Measurements from ENCODE around the gene ATG16L2. TPM values are rescaled to one million over a fixed set of nuclear protein-coding genes. Genes with fewer than 3 reads are reported as not detected.
"Not testable (repeated sequence)": the region's sequence is repeated elsewhere in the genome, so short reads cannot be mapped to it uniquely, and the experiment has no call there.

Gene ATG16L2
- polyA plus RNA-seq, 1 donor: 43.0 TPM

DNA sequence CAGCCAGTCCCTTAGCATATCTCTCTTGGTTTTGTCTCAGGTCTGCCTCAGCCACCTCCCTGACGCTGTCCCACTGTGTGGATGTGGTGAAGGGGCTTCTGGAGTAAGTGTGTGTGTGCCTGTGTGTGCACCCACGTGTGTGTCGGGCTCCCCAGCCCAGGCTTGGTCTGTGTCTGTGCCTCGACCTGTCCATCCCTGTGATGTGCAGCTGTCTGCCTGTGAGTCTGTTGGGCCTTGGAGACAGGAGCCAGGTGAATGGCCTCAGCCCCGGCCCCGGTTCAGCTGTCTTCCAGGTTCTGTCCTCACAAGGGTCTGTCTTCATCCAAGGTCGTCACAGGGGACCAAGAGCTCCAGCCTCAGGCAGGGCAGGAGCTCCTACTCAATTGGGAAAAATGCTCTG is 9.8 kb downstream of the ATG16L2 start:
- no peak for DNase-seq

DNA sequence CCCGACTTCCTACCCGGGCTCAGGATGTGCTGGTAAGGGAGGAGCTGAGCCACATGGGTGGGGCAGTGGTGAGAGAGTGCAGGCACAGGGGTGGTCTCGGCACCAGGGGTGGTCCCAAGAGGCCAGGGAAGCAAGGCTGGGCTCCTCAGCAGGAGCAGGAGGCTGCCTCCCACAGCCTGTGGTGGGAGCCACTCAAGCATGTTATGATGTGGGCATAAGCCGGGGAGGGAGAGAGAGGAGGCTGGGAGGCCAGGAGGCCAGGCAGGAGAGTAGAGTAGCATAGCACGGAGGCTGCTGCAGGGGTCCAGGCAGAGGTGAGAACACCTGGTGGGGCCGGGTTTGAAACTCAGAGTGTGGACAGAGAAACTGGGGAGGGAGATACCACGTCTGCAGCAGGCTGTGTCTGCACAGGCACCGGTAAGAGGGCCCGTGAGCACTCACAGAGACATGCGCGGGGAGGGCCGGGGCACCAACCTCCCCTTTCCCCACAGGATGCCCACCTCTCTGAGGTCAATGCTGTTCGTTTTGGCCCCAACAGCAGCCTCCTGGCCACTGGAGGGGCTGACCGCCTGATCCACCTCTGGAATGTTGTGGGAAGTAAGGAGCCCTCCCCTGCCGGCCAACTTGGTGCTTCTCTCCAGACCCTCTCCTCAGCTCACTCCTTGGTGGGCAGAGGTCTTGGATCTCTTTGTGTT is 10.7 kb downstream of the ATG16L2 start:
- DNase-seq: no peak

DNA sequence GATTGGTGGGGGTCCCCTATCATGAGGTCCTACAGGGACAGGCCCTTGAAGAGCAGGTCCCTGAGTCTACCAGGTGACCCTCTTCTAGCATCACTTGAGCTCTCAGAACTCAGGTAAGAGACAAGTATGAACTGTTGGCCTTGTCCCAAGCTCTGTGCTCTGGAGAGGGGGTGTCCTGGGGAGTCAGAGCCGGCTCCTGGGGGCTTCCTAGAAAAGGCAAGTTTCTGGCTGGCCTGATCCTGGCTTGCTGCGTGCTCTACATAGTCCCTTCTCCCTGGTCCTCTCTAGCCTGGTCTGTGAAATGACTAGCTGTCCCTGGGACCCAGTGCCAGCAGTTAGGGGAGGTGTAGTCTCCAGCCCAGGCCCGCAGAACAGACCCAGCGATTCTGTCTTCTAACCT is 11.4 kb downstream of the ATG16L2 start:
- DNase-seq: no peak

DNA sequence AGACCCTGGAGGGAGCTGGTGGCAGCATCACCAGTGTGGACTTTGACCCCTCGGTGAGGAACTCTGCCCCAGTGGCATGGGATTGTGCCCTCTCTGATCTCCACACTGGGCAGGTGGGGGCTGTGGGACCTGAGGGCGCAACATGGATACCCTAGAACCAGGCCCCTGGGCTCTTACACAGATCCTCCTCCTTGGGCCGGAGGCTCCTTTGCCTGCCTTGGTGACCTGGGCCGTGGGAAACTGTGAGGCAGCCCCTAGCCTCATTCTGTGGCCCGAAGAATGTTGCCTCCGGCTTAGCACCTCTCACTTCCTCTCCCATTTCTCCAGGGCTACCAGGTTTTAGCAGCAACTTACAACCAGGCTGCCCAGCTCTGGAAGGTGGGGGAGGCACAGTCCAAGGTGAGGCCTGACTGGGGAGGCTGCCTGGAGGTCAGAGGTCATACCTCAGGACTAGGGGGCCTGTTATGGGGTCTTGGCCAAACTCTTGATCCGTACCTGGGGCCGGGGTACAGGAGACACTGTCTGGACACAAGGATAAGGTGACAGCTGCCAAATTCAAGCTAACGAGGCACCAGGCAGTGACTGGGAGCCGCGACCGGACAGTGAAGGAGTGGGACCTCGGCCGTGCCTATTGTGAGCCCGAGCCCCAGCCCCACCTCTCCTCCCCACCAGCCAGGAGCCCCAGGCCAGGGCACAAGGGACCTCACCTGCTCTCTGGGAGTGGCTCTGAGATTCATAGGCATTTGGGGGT is 12.2 kb downstream of the ATG16L2 start:
- DNase-seq: no peak

DNA sequence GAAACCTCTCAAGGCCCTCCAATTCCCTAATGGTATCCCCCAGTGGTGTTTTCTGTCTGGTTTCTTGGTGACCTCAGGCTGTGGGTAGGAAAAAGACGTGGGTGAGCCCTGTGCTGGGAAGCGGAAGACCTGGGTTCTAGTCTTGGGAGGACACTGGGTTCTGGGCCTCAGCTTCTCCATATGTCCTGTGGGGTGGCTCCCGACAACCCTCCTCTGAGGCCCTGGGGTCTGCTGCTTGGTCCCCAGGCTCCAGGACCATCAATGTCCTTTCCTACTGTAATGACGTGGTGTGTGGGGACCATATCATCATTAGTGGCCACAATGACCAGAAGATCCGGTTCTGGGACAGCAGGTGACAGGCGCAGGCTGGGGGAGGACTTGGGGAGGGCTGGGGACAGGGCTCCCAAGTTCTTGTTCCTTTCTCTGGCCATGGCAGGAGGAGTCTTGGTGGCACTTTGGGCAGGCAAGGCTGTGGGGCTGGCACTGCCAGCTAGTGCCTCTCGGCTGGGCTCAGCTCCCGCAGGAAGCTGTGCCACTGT is 12.8 kb downstream of the ATG16L2 start:
- DNase-seq: no peak

DNA sequence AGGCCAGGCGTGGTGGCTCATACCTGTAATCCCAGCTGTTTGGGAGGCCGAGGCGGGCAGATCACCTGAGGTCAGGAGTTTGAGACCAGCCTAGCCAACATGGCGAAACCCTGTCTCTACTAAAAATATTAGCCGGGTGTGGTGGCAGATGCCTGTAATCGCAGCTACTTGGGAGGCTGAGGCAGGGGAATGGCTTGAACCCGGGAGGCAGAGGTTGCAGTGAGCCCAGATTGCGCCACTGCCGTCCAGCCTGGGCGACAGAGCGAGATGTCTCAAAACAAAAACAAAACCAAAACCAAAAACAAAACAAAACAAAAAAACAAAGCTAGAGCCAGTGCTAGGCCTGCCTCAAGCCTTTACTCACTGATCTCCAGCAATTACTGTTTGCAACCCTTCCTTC is 13.4 kb downstream of the ATG16L2 start:
- DNase-seq: not testable (repeated sequence)

DNA sequence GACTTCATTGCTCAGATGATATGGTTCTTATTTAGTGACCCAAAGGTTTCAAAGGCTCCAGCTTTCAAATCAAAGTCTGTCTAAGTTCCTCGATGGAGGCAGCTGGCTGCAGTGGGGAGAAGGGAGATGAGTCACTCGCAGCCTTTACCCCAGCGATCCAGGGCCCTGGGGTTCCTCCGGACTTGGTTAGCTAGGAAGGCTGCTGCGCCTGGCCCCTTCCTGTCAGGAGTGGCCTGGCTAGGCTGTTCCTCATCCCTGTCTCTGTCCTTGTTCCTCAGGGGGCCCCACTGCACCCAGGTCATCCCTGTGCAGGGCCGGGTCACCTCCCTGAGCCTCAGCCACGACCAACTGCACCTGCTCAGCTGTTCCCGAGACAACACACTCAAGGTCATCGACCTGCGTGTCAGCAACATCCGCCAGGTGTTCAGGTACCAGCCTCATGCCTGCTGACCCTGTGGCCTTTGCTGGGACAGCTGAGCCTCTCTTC is 13.9 kb downstream of the ATG16L2 start:
- no peak for DNase-seq

DNA sequence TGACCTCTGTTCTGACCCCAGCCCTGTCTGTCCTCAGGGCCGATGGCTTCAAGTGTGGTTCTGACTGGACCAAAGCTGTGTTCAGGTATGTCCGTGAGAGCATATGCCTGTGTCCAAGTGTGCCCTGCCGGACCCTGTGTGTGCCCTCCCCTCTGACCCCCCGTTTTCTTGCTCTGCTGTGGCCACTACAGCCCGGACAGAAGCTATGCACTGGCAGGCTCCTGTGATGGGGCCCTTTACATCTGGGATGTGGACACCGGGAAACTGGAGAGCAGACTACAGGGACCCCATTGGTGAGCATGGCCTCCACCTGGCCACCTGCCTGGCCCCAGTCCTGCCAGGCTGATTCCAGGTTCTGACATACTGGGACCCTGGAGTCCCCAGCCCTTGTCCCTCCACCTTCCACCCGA is 14.5 kb downstream of the ATG16L2 start:
- no peak for DNase-seq

DNA sequence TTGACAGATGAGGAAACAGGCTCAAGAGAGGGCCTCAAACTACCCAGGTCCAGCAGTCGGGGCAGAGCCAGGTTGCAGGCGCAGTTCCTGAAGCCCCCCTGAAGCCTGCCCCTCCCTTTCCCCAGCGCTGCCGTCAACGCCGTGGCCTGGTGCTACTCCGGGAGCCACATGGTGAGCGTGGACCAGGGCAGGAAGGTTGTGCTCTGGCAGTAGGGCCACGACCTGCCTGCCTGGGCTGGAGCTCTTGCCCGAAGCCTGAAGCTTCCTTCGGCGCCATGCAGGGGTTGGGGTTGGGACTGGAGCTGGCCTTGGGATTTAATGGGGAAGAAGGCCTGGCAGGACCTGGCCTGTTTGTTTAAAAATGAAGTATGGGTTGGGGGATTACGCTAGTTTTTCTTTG is 15.0 kb downstream of the ATG16L2 start:
- DNase-seq: no peak

DNA sequence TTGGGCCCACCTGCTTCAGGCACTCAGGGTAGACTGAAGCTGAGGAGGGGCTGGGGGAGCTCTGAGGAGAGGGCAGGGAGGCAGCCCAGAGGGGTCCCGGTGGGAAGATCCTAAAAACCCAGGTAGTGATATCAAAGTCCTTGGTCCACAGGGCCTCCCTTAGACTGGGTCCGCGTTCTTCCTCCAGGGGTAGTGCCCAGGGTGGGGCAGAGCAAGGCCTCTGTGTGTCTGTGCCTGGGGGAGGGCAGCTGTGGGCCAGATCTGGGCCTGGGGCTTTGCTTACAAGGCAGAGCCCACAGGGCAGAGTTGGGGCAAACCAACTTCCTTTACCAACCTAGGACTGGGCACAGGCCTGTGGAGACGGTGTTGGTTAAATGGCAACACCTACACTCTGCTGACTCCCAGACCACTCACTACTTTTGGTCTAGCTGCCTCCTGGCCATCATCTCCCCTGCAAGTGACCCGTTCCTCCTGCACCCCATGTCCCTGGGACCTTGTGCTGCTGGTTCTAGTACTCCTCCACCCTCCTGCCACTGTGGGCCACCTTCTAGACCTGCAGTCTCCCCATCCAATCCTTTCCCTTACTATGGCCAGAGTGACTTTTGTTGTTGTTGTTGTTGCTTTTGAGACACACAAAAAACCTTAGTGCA is 15.8 kb downstream of the ATG16L2 start:
- no peak for DNase-seq

DNA sequence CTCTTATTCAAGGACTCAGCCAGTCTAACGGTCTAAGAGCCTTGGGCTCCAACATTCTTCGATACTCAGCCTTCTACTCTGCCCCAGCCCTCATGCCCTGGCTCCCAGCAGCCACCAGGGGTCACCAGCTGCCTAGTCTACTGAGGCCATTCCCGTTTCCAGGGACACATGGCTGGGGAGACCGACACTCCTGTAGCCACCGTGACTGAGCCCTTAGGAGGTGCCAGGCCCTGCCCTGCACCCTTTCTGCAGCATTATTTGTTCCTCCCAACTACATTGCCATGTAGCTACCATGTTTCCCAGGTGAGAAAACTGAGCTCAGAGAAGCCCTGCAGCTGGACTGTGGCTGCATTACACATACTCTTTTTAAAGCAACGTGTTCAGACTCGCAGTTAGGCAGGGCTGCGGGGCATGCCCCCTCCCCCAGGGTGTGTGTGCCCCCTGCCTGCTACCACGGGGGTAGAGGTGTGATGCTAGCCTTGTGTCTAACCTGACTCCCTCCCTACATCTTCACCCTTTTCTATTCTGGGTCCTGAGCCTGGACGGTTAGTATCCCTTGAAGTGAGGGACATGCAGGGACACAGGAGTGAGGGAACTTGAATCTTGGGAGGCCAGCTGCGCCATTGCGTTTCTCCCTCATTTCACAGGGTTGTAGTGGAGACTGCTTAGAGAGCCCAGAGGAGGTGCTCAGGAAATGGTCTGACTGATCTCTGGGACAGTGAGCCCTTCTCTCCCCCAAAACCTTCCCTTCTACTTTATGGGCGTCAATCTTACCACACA is 17.5 kb downstream of the ATG16L2 start:
- DNase-seq: peak; percentile 74

DNA sequence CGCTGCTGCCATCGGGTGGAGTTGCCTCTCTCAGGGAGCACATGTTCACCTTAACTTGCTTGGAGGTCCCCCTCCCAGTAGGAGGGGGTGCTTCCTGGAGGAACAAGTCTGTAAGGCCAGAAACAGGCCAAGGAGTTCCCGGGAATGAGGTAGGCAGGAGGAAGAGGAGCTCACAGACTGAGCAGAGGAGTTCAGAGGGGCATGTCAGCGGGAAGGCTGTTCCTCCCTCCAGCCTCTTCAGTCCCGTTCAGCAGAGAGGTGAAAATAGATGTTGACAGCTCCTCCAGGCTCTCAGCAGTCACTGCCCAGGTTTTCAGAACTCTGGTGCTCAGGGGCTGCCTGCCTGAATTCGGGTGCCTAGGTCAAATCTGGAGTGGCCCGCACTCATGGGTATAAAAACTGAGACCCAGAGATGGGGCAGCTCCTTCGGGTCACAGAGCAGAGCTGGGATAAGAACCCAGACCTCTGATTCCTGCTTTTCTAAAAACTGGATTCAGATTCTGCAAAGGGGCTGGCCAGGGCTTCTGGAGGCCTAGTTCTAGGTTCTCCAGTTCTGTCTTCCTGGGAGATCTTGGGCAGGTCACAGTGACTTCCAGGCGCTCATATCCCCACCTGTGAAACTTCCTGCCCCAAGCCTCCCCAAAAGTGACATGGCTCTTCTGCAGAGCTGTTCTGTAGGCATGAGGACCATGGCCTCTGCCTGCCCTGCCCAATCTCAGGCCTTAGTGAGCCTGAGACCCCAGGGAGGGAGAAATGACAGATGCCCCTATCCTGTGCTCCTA is 18.3 kb downstream of the ATG16L2 start:
- no peak for DNase-seq

DNA sequence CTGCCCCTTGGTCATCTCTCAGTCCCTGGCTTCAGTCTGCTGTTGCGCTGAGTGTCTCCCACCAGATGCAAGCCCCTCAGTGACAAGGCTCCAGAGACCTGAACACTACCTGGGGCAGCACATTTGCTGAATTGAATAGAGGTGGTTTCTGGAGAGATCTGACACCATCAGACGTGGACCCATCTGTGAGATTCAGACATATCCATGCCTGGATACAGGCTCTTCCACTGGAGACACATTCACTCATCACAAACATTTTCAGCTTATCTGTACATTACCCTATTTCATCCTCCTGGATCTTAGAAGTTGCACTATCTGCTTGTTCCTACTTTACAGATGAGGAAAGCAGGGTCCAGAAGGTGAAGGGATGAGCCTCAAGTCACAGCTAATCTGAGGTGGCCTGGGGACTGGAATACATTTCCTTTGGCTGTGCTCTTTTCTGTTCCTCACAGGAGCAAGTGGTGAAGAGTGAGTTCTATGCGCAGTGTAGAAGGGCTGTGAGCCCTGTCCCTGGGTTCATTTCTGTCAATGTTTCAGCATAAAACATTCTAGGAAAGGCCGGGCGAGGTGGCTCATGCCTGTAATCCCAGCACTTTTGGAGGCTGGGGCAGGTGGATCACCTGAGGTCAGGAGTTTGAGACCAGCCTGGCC is 19.0 kb downstream of the ATG16L2 start:
- DNase-seq: no peak

DNA sequence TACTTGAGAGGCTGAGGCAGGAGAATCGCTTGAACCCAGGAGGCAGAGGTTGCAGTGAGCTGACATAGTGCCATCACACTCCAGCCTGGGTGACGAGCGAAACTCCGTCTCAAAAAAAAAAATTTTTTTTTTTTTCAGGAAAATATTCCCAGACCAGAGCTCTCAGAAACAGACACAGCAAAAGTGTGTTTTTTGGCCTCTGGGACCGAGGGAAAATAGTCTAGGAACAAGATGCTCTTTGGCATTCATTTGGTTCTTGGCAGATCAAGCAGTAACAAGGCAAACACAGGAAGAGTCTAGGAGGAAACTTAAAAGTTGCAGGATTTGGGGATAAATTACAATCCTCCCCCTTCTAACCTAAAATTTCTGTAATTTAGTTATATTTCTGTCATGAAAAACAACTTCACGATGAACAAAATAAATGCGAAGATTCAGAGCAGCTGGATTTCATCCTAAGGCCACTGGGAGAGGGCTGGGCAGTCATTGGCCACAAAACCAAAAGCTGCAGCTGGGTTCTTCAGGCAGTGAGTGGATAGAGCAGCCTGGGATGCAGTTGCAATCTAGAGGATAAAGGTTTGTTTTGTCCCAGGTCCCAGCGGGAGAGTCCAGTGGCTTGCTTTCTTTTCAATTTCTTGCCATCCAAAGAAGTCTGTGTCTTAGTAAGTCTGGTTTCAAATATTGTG is 19.7 kb downstream of the ATG16L2 start:
- no peak for DNase-seq

DNA sequence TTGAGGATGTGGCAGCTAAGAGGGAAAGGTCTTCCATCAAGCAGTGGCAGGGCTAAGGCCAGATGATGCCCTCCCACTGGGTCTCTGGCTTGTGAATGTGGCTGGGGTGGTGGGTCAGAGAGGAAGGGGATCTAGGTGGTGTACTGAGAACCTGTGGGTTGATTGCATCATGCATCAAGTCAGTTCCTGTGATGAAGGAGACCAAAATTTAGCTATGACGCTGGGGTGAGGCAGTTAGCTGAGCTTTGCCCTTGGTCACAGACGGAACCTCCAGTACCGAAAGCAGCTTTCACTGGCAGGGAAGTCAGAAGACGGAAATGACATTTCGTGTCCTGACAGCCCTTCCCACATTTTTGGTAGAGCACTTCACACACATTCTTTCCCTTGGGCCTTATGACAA is 20.7 kb downstream of the ATG16L2 start:
- no peak for DNase-seq

DNA sequence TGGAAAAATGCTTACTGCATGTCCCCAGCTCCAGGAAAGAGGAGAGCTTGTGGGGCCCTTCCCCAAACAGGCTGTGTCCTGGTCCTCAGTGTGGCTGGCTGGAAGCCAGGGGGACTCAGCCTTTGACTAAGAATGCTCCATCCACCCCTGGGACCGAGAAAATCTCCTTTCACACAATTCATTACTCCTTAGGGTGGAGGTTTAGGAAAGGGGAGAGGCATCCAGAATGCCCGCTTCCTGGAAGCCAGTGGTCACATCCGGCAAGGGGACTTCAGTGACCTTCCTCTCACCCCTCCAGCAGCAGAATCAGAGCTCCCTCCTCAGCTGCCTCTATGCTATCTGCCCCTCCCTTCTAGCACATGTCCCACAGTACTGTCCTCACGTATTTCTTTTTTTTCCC is 21.9 kb downstream of the ATG16L2 start:
- no peak for DNase-seq

DNA sequence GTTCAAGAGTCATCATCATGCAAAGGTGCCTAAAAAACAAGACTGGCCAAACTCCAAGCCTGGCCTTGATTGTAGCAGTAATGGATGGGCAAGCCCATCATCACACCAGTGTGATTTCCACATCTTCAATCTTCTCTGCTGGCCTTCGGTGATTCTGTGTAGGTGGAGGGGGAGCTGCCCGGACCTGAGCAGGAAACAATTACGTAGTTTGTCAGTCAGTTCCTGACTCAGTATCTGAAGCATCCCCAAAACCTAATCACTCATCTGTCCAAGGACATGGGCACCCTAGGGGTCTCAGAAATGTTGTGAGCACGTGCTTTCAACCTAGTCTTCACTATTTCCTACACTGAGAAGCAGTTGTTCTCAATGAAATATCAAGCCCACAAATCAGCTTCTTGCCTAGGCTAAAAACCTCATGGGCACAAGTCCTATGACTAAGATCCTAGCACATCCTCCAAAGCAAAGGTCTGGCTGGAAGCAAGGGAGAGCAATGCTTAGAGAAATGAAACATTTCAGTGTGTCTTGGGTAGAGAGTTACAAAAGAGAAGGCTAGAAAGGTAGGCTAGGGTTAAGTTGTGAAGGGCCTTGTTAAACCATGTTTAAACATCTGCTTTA is 24.6 kb downstream of the ATG16L2 start:
- no peak for DNase-seq

DNA sequence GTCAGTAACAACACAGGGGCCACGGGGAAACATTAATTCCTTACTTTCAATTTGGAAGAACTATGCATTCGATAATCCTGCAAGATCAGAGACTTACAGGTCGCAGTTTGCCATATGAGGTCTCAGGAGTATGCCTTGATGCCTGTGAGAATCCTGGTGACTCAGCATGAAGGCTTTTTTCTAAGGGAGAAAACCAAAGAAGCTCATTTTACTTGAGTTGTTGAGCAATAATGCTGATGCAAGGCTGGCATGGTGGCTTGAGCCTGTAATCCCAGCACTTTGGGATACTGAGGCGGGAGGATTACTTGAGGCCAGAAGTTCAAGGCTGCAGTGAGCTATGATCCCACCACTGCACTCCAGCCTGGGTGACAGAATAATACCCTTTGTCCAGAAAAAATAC is 26.6 kb downstream of the ATG16L2 start:
- no peak for DNase-seq

DNA sequence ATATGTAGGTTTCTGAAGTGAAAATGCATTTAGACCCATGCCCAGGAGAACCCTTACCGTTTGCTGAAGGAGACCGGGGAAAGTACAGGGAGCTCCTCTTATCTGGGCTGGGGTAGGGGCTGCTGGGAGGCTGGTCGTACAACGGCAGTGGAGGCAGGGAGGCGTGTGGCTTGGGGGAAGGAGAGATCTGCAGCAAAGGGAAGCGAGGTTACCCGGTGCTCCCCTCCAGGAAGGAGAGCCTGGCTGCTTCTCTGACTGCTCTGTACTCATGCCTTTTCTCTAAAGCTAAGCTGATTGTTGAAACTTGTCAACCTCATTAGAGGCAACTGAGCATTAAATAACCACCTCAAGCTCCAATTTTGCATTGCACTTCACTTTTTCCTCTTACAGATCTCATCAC is 27.2 kb downstream of the ATG16L2 start:
- DNase-seq: no peak

DNA sequence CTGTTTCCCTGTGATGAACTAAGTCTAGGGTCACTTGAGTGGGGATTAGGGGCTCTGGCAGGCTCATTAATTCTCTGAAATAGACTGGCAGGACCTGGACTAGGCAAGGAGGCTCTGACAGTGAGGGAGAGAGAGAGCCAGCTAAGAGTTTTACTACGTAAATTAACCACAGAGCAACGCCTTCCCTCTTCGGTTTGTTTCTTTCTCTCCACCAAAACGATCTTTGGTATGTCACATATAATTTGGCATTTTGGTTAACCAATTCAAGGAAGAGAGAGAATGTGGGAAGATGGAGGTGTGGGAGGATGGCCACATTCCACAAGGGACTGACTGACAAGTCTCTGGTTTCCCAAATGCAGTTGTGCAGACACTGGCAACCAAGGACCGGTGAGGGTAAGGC is 27.9 kb downstream of the ATG16L2 start:
- no peak for DNase-seq
